GM12878 (cell line): ENCODE results near the gene CYP26A1. TPM values are rescaled to one million over a fixed set of nuclear protein-coding genes. Genes with fewer than 3 reads are reported as not detected.

Experiments
- ATAC-seq: fragments of 200-7000 bp; cut with Tn5 transposase; 3 replicates; pipeline ENCODE4 v1.9.1; 2020; ENCODE audit warnings: mild to moderate bottlenecking, moderate library complexity
- BruUV-seq: library from RNA; stranded (reverse); fragments of 400-500 nt; replicated peaks from 2 replicates; lab custom pipeline; 2021; lab: Mats Ljungman, UMichigan
- CTCF ChIA-PET: fragments of 300-600 bp; sonication (Branson Sonifier 250); formaldehyde crosslinking; extraction: SDS; loops from one replicate; lab custom pipeline; 2021; ENCODE audit warnings: inconsistent platforms; lab: Yijun Ruan, JAX
- POLR2A ChIA-PET: fragments of 350-600 bp; formaldehyde crosslinking; extraction: SDS; loops from one replicate; lab custom pipeline; 2021; ENCODE audit warnings: inconsistent platforms; lab: Charles Lee
- RAD21 ChIA-PET: fragments of 300-600 bp; sonication (Branson Sonifier 250); formaldehyde crosslinking; loops from one replicate; lab custom pipeline; 2023; ENCODE audit warnings: antibody characterized with exemption; ENCODE audit not compliant: unreplicated experiment; lab: Charles Lee
- SMC1A ChIA-PET: fragments of 300-600 bp; sonication (Branson Sonifier 250); formaldehyde crosslinking; loops from one replicate; lab custom pipeline; 2023; ENCODE audit not compliant: unreplicated experiment, uncharacterized antibody; lab: Charles Lee
- DNase-seq: peaks from one replicate; pipeline ENCODE4 v3.0.0-alpha.2; 2011; ENCODE audit warnings: low read depth, low spot score
- FAIRE-seq: peaks from 3 replicates; lab custom pipeline; 2011; peaks lifted over from hg19 to GRCh38; lab: Jason Lieb, UNC
- H2AFZ ChIP-seq: 2 replicates; pipeline ENCODE4 v1.6.0; 2011; ENCODE audit warnings: low read depth, low read length, control low read depth; ENCODE audit not compliant: control insufficient read depth
- H3K27ac ChIP-seq: 2 replicates; pipeline ENCODE4 v1.5.1; 2011; ENCODE audit warnings: control low read depth; ENCODE audit not compliant: control insufficient read depth, insufficient read depth
- H3K27me3 ChIP-seq, 2 experiments: replicated peaks in 1 of 2; 2 replicates each; pipeline versions ENCODE4 v1.6.0 to v1.6.1; 2011; ENCODE audit warnings: low read length in 1 of 2; ENCODE audit not compliant: control insufficient read depth in 2 of 2, insufficient read depth in 2 of 2
- H3K36me3 ChIP-seq, 2 experiments: 2 replicates each; pipeline ENCODE4 v1.5.1; 2011; ENCODE audit warnings: low read length in 1 of 2; ENCODE audit not compliant: control insufficient read depth in 2 of 2, insufficient read depth in 2 of 2
- H3K4me1 ChIP-seq: 2 replicates; pipeline ENCODE4 v1.6.1; 2011; ENCODE audit warnings: mild to moderate bottlenecking, low read length, moderate library complexity, mixed read lengths; ENCODE audit not compliant: control insufficient read depth, insufficient read depth
- H3K4me2 ChIP-seq: 2 replicates; pipeline ENCODE4 v1.6.0; 2011; ENCODE audit warnings: control low read depth; ENCODE audit not compliant: control insufficient read depth, insufficient read depth
- H3K4me3 ChIP-seq: fragments of 200-600 bp; sonication (generic); 2 replicates; pipeline ENCODE4 v1.5.1; 2016
- H3K79me2 ChIP-seq: 2 replicates; pipeline ENCODE4 v1.6.0; 2011; ENCODE audit warnings: low read length; ENCODE audit not compliant: control insufficient read depth, insufficient read depth
- H3K9ac ChIP-seq: 2 replicates; pipeline ENCODE4 v1.8.0; 2011; ENCODE audit warnings: low read length, control low read depth, mixed read lengths; ENCODE audit not compliant: control insufficient read depth, insufficient read depth
- H3K9me3 ChIP-seq: replicated peaks from 3 replicates; pipeline ENCODE4 v1.5.1; 2011; ENCODE audit warnings: mild to moderate bottlenecking, low read length; ENCODE audit not compliant: control insufficient read depth, insufficient read depth
- H4K20me1 ChIP-seq: 2 replicates; pipeline ENCODE4 v1.6.0; 2011; ENCODE audit not compliant: control insufficient read depth, insufficient read depth
- ATF2 ChIP-seq: IDR thresholded peaks from 2 replicates; pipeline ENCODE4 v1.6.1; 2012; ENCODE audit warnings: low read length, inconsistent platforms
- BCL11A ChIP-seq: IDR thresholded peaks from 2 replicates; pipeline ENCODE4 v1.6.1; 2011; ENCODE audit warnings: low read depth, low read length
- BMI1 ChIP-seq: fragments of 450-650 bp; IDR thresholded peaks from 2 replicates; pipeline ENCODE4 v1.6.1; 2016; ENCODE audit warnings: mild to moderate bottlenecking, moderate library complexity, borderline replicate concordance
- CEBPZ ChIP-seq: fragments of 150-350 bp; IDR thresholded peaks from 2 replicates; pipeline ENCODE4 v1.6.1; 2016; ENCODE audit warnings: low read depth, low read length
- DPF2 ChIP-seq: fragments of 450-650 bp; IDR thresholded peaks from 2 replicates; pipeline ENCODE4 v1.6.1; 2017; ENCODE audit warnings: mild to moderate bottlenecking
- EP300 ChIP-seq, 2 experiments: fragments of 150-350 bp in 1 of 2; IDR thresholded peaks; 2 replicates each; pipeline ENCODE4 v1.6.1; 2011 to 2012; ENCODE audit warnings: low read depth in 2 of 2, low read length in 2 of 2, borderline replicate concordance in 1 of 2, improper control_type of control experiment in 1 of 2, inconsistent platforms in 1 of 2; ENCODE audit not compliant: control insufficient read depth in 1 of 2
- FOXM1 ChIP-seq: IDR thresholded peaks from 2 replicates; pipeline ENCODE4 v1.6.1; 2012; ENCODE audit warnings: low read depth, mild to moderate bottlenecking, inconsistent platforms, low read length, moderate library complexity
- HDAC2 ChIP-seq: fragments of 200-600 bp; sonication (generic); IDR thresholded peaks from 2 replicates; pipeline ENCODE4 v1.6.1; 2017
- HSF1 ChIP-seq: fragments of 150-350 bp; IDR thresholded peaks from 2 replicates; pipeline ENCODE4 v1.6.1; 2014; ENCODE audit warnings: mild to moderate bottlenecking, low read depth, low read length
- IRF5 ChIP-seq: fragments of 450-650 bp; IDR thresholded peaks from 2 replicates; pipeline ENCODE4 v1.6.1; 2017; ENCODE audit warnings: borderline replicate concordance
- LARP7 ChIP-seq: fragments of 450-650 bp; IDR thresholded peaks from 2 replicates; pipeline ENCODE4 v1.6.1; 2017; ENCODE audit warnings: mild to moderate bottlenecking
- NR2F1 ChIP-seq: fragments of 450-650 bp; conservative IDR thresholded peaks from 2 replicates; pipeline ENCODE4 v1.6.1; 2017; ENCODE audit warnings: mild to moderate bottlenecking
- SMC3 ChIP-seq: IDR thresholded peaks from 2 replicates; pipeline ENCODE4 v1.6.1; 2011; ENCODE audit warnings: low read length, improper control_type of control experiment, borderline replicate concordance
- SP1 ChIP-seq: IDR thresholded peaks from one replicate; pipeline ENCODE4 v1.6.1; 2011; ENCODE audit warnings: low read depth, low read length
- WRNIP1 ChIP-seq: IDR thresholded peaks from 2 replicates; pipeline ENCODE4 v1.6.1; 2011; ENCODE audit warnings: low read depth, low read length, improper control_type of control experiment, borderline replicate concordance
- YBX1 ChIP-seq: fragments of 450-650 bp; IDR thresholded peaks from 2 replicates; pipeline ENCODE4 v1.6.1; 2016; ENCODE audit warnings: antibody characterized with exemption
- WGBS: methylation state at CpG from one replicate; pipeline ENCODE4 v1.1.6; 2016; ENCODE audit warnings: low lambda C conversion rate; ENCODE audit not compliant: insufficient replicate concordance, insufficient coverage; ENCODE audit errors: missing lambda C conversion rate; 5-methylcytosine and 5-hydroxymethylcytosine counted together
- in situ Hi-C: fragments of 300-500 bp; cut with MboI; formaldehyde crosslinking; loops from 9 replicates; pipeline ENCODE4 v1.14.3; 2018; ENCODE audit warnings: mixed read lengths
- intact Hi-C: fragments of 100-400 bp; cut with micrococcal nuclease; formaldehyde crosslinking; loops from one replicate; pipeline ENCODE4 v1.14.2; 2022; ENCODE audit not compliant: unreplicated experiment
- polyA plus RNA-seq, 11 experiments: library from polyadenylated mRNA; depleted of rRNA in 4 of 11; unstranded in 6 of 11; stranded (reverse) in 5 of 11; fragments of >200 nt; fragmentation: Nextera tagmentation in 4 of 11; fragmentation: Illumina TruSeq in 1 of 11; extraction: Ambion mirVana in 4 of 11; extraction: Trizol in 1 of 11; gene quantifications; 1 replicate in 1 of 11; 2 replicates in 10 of 11; pipeline versions ENCODE4 v1.2.1 to v1.2.3, GENCODE V29; 2011 to 2016; ENCODE audit warnings: inconsistent platforms in 2 of 11, missing spikeins in 2 of 11, low read depth in 1 of 11
- total RNA-seq, 4 experiments: library from RNA; depleted of rRNA in 3 of 4; stranded (reverse); fragments of >200 nt in 3 of 4; fragmentation: Illumina TruSeq in 1 of 4; extraction: Trizol in 1 of 4; gene quantifications; 2 replicates each; pipeline versions ENCODE4 v1.2.1 to v1.2.3, GENCODE V29; 2013 to 2021

The CYP26A1 gene
- total and polyA plus RNA-seq, 10 of the 15 experiments (the other 5 are each of a cell fraction or from before 2014, with no cell fraction given), result not detected

- no peak for TF ChIP-seq SP1
- TF ChIP-seq, all 136 proteins: peak for 0
These were observed 12.6 kb downstream of the CYP26A1 start (continued) for GRCh38 chr10:93086289-93086688.

GRCh38 chr10:93087846-93088245 lies 14.2 kb downstream of the CYP26A1 start:
- Histone ChIP-seq H3K27me3 (no peaks in the 10 kb centered on the region; a peak in 1 of 4 replicates), H3K9me3 (no peaks in the 10 kb centered on the region), H3K9ac (no peak overlapping the region), H3K4me3 (no peak overlapping the region), H4K20me1 (no peaks in the 10 kb centered on the region), H3K36me3 (no peaks in the 10 kb centered on the region), H3K27ac (no peak overlapping the region), H3K79me2 (no peaks in the 10 kb centered on the region), H3K4me2 (no peak overlapping the region), H2AFZ (no peak overlapping the region), H3K4me1 (peaks cover 5% of the 10 kb centered on the region; the same call in 1 of the 2 replicates)
- POLR2A ChIA-PET, result interaction anchor here (0.7 kb wide), 1 partner anchor 17 kb away, joined by 4 read pairs; no protein-coding TSS in a partner anchor
- CTCF ChIA-PET, result interaction anchor here (1.3 to 1.4 kb wide), 2 partner anchors 201 to 262 kb away, joined by 3 read pairs; no protein-coding TSS in a partner anchor
- BruUV-seq, result no TSS peak
- 47% methylated on average over 3 of the region's 3 CpGs for WGBS
- ATAC-seq (no peak), FAIRE-seq (no peak), DNase-seq (no peak)
- SMC1A ChIA-PET, result no interaction called here
- intact Hi-C loops, result no loop called here
- RAD21 ChIA-PET, result interaction anchor here (1.9 kb wide), 1 partner anchor 18 kb away, joined by 4 read pairs; no protein-coding TSS in a partner anchor
- in situ Hi-C loops, result no loop called here
- no peak for TF ChIP-seq BMI1
- TF ChIP-seq EP300 (IDR thresholded peaks at IDR 0.05; ENCODE audit: borderline replicate concordance in 1 of 2, control insufficient read depth in 1 of 2, low read depth in 2 of 2, low read length in 2 of 2), result no peak
- TF ChIP-seq DPF2, result no peak
- no peak for TF ChIP-seq YBX1
- TF ChIP-seq WRNIP1, result no peak
- TF ChIP-seq IRF5, result no peak
- TF ChIP-seq HSF1, result no peak
- TF ChIP-seq SMC3, result no peak
- no peak for TF ChIP-seq ATF2
- TF ChIP-seq BCL11A, result no peak
- TF ChIP-seq FOXM1, result no peak
- TF ChIP-seq CEBPZ, result no peak
- TF ChIP-seq LARP7, result no peak
- no peak for TF ChIP-seq HDAC2
- no peak for TF ChIP-seq NR2F1
